GM03348 (cell line): ENCODE data around the gene UGT1A8.
"Not testable (repeated sequence)": the region's sequence is repeated elsewhere in the genome, so short reads cannot be mapped to it uniquely, and the experiment has no call there.

Source experiments
- DNase-seq: peaks from one replicate; pipeline ENCODE4 v3.0.0; 2012; ENCODE audit warnings: low spot score

UGT1A8 gene

GRCh38 chr2:233639860-233640259, 22.4 kb downstream of the UGT1A8 start:
- DNase-seq: no peak

- DNase-seq: no peak
Measured at GRCh38 chr2:233643128-233643527, 25.7 kb downstream of the UGT1A8 start.

DNA sequence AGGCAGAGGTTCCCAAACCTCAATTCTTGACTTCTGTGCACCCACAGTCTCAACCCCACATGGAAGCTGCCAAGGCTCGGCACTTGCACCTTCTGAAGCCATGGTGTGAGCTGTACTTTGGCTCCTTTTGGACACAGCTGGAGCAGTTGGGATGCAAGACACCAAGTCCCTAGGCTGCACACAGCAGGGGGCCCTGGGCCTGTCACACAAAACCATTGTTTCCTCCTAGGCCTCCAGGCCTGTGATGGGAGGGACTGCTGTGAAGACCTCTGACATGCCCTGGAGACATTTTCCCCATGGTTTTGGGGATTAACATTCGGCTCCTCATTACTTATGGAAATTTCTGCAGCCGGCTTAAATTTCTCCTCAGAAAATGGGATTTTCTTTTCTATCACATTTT, 28.6 kb downstream of the UGT1A8 start:
- DNase-seq: not testable (repeated sequence)

DNA sequence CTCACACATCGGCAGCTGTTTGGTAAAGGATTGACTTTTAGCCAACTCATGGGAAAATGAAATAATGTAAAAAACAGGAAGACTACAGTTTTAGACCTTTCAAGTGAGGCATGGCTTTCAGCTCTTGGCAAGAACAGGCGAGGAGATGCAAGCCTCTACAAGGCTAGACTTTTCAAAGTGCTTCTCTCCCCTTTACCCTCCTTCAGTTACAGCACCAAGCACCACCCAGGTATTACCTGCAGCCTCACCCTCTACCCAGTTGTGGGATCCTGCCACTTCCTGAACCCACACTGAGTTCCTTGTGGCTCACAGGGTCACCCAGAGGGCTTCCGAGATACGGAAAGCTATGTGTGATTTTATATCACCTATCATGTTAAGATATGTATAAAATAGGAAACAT, 33.5 kb downstream of the UGT1A8 start:
- DNase-seq: no peak

- DNase-seq: no peak
Measured at GRCh38 chr2:233651430-233651829, 34.0 kb downstream of the UGT1A8 start.

GRCh38 chr2:233654501-233654900, 37.1 kb downstream of the UGT1A8 start:
- no peak for DNase-seq

DNA sequence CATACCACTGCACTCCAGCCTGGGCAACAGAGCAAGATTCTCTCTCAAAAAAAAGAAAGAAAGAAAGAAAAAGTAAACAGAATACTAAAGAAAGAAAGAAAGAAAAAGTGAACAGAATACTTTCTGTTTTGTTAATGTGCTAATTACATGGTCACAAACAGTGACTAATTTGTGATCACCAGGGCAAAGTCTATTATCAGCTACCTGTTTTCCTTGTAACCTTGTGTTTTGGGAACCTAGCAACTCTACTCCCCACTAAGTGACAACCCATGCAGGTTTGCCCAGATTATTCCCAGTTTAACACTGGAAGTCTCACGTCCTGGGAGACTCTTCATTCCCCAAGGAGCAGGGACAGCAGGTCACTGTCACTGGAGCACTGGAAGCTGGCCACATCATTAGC, 37.6 kb downstream of the UGT1A8 start:
- DNase-seq: no peak

DNA sequence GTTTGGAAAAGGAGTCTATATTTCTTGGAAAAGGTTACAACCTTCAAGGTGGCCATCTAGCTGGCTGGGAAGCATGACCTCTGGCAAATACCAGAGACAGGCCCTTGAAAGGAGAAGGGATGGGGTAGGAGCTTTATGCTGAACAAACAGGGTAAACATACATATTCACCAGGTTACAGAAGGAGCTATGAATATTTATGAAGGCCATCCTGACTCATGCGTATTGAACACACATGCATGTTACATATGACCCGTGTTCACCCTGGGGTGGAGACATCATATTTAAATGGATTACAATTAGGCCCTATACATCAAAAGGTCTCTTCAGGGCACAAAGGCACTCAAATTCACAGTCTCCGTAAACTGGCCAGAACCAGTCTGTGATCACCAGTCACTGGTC, 38.5 kb downstream of the UGT1A8 start:
- not testable (repeated sequence) for DNase-seq

DNA sequence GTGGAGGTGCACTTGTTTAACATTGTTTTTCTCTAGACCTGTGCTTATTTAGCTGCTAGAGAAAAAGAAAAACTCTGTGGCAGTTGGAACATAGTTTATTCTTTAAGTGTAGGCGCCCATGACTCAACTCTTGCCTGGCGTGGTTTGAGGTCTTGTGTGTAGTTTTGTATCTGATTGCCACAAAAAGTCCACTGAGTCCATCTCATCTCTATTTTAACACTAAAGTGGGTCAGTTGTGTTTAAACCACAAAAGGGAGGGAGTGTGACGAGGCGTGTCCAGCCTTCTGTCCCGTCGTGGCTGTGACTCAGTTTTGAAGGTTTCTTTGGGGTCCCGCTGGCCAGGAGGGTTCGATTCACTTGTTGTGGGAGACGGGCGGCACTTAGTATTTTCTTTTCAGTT, 39.0 kb downstream of the UGT1A8 start:
- no peak for DNase-seq

- no peak for DNase-seq
Measured at GRCh38 chr2:233658610-233659009, 41.2 kb downstream of the UGT1A8 start.

DNA sequence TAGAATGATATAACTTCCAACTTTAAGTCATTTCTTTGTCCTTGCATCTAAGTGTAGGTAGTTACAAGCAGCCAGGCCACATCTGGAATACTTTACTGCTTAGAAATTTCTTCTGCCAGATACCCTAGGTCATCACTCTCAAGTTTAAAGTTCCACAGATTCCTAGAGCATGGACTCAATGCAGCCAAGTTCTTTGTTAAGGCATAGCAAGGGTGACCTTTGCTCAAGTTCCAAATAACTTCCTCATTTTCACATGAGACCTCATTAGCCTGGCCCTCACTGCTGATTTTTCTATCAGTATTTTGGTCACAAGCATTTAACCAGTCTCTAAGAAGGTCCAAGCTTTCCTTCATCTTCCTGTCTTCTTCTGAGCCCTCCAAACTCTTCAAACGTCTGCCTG, 46.5 kb downstream of the UGT1A8 start:
- no peak for DNase-seq

DNA sequence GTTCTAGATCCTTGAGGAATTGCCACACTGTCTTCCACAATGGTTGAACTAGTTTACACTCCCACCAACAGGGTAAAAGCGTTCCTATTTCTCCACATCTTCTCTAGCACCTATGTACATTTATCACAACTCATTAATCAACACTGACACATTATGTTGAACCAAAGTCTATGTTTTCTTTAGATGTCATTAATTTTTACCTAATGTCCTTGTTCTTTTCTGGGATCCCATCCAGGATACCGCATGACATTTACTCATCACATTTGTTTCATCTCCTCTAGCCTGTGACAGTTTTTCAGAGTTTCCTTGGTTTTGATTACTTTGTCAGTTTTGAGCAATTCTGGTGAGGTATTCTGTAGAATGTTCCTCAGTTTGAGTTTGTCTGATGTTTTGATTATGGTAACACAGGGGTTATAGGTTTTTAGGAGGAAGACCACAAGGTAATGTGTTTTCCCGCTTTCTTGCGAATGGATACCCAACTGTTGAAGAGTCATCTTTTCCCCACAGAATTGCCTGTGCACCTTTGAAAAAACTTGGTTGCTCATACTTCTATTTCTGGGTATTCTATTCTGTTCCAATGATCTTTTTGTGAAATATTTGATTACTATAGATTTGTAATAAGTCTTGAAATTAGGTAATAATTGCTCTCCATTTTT, 51.3 kb downstream of the UGT1A8 start:
- DNase-seq: no peak

- DNase-seq: no peak
Measured at GRCh38 chr2:233671290-233672161, 54.1 kb downstream of the UGT1A8 start, which contains the start of gene UGT1A9. UGT1A9 (plus strand) TSS chr2:233671898; CDS start chr2:233671935, 37 bp downstream.

DNA sequence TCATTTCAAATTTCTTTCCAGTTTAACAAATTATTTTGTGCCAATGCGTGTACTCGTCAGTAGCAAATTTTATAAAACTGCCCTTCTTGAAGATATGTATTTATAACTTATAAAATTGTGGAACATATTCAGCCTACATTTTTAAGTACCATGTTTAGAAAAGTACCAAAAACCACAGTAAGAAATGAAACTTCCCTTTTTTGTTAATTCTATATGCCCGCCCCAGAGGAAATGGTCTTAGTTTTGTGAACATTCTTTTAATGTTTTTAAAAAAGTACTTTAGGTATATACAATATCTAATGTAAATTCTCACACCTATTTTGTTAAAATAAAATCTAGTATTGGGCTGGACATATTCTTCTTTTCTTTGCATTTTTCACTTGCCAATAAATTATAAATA, 55.5 kb downstream of the UGT1A8 start:
- no peak for DNase-seq

DNA sequence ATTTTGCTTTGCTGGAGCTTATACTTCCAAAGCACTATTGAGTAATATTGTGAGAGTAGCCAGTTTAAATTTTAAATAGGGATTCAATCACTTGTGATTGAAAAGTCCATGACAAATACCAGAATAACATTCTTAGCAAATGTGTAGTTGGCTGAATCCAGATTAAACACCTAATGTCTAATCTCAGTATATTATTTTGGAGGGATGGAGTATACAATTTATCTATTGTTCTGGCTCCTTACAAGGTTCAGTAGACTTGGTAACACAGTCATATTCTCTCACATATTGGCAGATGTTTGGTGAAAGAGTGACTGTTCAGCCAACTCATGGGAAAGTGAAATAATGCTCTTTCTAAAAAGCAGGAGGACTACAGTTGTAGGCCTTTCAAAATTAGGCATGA, 56.5 kb downstream of the UGT1A8 start:
- no peak for DNase-seq

- no peak for DNase-seq
Measured at GRCh38 chr2:233674314-233674713, 56.9 kb downstream of the UGT1A8 start.

DNA sequence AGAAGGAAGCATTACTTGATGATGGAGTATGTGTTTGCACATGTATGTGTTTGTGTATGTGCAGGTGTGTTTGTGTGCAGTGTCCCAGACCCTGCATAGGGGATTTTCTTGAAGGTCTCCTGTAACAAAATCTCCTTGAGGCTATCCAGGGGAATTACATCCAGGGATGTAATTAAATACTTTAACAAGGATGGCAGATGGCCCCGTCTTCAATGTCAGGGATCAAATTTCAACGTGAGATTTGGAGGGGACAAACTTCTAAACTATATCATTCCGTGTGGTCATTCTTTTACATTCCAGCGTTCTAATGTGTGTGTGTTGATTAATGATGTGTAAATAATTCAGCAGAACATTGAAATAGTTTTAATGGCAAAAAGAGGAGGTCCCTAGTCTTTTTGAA, 57.6 kb downstream of the UGT1A8 start:
- DNase-seq: no peak

GRCh38 chr2:233676046-233676445, 58.6 kb downstream of the UGT1A8 start:
- no peak for DNase-seq

DNA sequence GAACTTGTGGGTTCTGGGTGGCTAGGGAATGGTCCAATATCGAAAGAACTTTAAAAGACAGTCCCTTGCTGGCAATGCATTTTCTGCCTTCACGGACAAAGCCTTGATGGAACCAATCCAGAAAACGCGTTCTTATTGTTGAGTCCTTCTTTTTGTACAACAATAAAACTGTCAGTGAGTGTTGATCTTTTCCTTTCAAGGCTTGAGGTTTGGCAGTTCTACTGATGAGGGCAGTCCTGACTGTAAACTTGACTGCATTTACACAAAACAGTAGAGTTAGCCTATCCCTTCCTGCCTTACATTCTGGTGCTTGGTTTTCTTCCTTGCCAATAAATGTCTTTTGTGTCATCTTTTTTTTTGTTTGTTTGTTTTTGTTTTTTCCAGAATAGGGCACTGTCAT, 61.8 kb downstream of the UGT1A8 start:
- no peak for DNase-seq

DNA sequence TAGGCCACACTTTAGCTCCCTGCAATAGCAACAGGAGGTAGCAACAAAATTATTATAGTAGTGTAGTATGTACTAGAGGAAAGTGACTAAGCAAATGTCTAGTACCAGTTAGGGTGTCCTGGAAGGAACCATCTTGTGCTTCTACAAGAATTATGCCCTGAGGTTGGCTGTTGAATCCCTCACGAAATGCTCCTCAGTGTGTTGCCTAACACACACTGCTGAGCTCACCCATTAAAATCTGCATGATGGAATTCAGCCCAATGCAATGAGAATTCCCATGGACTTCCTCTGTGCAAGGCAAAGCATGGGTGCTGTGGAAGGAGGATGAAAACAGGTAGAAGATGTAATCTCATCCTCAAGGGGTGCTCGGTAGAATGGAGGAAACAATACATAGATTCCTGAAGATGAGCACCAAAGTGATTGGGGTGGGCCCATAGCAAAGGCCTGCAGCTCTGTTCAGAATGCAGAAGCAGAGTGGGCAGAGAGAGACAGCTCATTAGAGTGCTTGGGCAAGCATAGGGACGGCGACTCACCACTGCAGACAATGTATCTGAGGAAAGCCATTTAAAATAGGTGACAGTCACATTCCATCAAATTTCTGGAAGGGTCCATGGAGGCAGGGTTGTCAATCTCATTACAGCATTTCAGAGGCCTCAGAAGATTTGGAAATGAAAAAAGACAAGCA, 63.1 kb downstream of the UGT1A8 start:
- no peak for DNase-seq

GRCh38 chr2:233681521-233682099, 64.2 kb downstream of the UGT1A8 start, which contains the start of gene UGT1A7:
UGT1A7 (plus strand) TSS chr2:233681901; CDS start chr2:233681938, 37 bp downstream.
- DNase-seq: no peak

DNA sequence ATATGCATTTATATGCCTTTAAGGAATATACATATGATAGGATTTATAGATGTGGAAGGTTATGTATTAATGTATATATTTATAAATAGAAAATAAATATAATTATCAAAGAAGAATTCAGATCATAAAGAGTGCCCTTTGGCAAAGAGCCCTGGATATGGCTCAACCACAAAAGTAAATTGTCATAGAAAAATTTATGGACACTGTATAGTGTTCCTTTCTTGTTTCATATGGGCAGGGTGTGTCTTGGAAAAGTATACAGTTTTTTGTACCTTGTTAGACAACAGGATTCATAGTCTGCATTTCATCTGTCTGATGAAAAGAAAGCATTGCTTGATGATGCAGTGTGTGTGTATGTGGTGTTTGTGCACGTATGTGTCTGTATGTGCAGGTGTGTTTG, 67.2 kb downstream of the UGT1A8 start:
- DNase-seq: no peak
